Fibroblast of the aortic adventitia (primary cell): ENCODE data around the gene BAHCC1. TPM values are rescaled to one million over a fixed set of nuclear protein-coding genes. Genes with fewer than 3 reads are reported as not detected.

Source experiments
- DNase-seq: peaks from one replicate; pipeline ENCODE4 v3.0.0-alpha.2; 2010; ENCODE audit warnings: low read depth
- H3K4me3 ChIP-seq: 2 replicates; pipeline ENCODE4 v1.5.1; 2011; ENCODE audit warnings: low read depth, mild to moderate bottlenecking, control low read depth, low read length, moderate library complexity
- total RNA-seq: library from RNA; depleted of rRNA; stranded (reverse); fragments of >200 nt; gene quantifications from 2 replicates; pipeline ENCODE4 v1.2.3, GENCODE V29; 2012; ENCODE audit warnings: low replicate concordance
- TF ChIP-seq, protein P1 (sequence below): IDR thresholded peaks from 2 replicates; pipeline ENCODE4 v1.5.1; 2011; ENCODE audit warnings: mild to moderate bottlenecking, low read length, control low read depth, inconsistent platforms; ENCODE audit not compliant: insufficient read depth

Gene BAHCC1
- total RNA-seq, 1 donor = 11.7 TPM

DNA sequence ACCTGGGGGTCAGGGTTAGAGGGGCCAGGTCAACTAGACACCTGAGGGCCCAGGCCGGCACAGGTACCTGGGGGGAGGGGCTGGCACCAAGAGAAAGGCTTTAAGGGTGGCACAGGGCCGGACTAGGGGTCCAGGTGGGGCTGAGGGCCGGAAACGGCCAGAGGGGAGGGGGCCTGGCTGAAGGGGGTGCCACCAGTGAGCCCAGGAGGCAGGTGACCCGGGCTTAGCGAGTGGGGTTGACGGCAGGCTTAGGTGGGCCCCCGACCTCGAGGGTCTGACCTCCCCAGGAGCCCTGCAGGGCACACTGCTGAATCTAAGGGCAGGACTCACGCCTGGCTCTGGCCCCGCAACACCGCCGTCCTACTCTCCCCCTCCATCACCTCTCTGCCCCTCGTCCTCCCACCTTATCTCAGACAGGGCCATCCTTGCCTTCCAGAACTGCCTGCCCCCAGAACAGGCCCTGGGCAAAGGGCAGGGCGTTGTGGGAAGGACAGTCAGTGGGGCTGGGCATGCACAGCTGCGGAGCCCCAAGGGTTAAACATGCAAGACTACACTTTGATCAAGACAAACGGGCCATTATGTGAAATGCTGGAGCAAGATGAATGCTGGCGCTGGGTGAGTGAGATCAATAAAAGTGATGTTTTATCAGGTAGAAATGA, 73.0 kb downstream of the BAHCC1 start:
- no peak for DNase-seq

DNA sequence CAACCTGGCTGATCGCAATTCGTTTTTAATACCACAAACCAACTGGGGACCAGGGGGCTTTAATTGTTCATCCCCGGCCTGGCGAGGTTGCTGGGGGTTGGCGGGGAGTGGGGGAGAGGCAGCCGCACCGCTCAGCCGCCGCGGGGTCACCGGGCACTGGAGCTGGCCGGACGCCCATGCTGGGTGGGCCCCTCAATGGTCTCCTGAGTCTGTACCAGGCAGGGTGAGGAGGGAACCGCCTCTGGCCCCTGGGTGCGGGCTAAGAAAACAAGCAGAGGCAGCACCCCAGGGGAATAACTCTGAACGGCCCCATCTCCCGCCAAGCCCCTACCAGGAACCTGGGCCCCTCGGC, 73.5 kb downstream of the BAHCC1 start:
- H3K4me3 ChIP-seq = no peak overlapping the region
- TF ChIP-seq, protein P1, sequence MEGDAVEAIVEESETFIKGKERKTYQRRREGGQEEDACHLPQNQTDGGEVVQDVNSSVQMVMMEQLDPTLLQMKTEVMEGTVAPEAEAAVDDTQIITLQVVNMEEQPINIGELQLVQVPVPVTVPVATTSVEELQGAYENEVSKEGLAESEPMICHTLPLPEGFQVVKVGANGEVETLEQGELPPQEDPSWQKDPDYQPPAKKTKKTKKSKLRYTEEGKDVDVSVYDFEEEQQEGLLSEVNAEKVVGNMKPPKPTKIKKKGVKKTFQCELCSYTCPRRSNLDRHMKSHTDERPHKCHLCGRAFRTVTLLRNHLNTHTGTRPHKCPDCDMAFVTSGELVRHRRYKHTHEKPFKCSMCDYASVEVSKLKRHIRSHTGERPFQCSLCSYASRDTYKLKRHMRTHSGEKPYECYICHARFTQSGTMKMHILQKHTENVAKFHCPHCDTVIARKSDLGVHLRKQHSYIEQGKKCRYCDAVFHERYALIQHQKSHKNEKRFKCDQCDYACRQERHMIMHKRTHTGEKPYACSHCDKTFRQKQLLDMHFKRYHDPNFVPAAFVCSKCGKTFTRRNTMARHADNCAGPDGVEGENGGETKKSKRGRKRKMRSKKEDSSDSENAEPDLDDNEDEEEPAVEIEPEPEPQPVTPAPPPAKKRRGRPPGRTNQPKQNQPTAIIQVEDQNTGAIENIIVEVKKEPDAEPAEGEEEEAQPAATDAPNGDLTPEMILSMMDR = no peak
- no peak for DNase-seq

More for the DNA sequence above, 73.0 kb downstream of the BAHCC1 start:
- H3K4me3 ChIP-seq = no peak overlapping the region
- TF ChIP-seq, protein P1 = no peak

DNA sequence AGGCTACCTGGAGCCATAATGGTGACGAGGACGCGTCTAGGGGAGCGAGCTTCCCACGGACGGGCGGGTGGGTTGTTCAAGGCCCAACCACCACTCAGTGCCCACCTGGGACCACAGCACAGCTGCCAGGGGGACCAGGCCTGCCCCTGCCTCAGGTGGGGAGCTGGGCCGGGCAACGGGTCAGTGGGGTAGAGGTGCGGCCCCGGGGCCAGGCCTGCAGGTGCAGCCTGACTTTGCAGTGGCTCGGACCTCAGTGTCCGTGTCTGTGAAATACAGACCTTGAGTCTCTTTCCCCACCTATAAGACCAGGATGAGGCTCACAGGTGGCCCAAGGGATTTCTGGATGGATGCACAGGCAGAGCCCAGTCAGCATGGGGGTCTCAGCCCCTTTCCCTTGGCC, 74.0 kb downstream of the BAHCC1 start:
- H3K4me3 ChIP-seq = no peak overlapping the region
- DNase-seq = no peak

DNA sequence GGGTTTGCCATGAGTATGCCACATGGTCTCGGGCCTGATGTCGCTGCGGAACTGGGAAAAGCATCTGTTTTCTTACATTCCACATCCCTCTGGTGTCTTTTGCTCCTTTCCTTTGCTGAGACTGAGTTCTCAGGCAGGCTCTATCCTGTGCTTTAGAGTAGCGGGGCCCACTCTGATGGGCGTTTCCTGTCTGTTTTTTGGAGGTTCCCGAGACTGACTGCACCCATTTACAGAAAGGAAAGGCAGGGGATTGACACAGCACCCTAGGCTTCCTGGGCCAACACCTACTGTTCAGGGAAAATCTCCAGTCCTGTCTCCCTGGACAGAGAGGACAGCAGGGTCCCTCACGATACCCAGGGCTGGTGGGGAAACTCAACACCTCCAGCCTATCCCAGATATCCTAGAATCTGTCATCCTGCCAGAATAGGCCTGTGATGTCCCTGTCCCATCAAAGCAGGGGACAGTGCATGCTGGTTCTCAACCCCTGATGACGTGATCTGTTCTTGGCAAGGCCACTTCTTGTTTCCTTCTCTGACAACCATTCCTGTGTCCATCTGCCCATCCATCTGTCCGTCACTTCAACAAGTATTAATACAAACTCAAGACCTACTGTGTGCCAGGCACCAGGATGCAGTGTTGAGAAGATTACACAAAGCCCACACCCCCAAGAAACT, 75.2 kb downstream of the BAHCC1 start:
- DNase-seq = no peak
- TF ChIP-seq, protein P1 = no peak

More for the DNA sequence above, 74.0 kb downstream of the BAHCC1 start:
- TF ChIP-seq, protein P1 = no peak

DNA sequence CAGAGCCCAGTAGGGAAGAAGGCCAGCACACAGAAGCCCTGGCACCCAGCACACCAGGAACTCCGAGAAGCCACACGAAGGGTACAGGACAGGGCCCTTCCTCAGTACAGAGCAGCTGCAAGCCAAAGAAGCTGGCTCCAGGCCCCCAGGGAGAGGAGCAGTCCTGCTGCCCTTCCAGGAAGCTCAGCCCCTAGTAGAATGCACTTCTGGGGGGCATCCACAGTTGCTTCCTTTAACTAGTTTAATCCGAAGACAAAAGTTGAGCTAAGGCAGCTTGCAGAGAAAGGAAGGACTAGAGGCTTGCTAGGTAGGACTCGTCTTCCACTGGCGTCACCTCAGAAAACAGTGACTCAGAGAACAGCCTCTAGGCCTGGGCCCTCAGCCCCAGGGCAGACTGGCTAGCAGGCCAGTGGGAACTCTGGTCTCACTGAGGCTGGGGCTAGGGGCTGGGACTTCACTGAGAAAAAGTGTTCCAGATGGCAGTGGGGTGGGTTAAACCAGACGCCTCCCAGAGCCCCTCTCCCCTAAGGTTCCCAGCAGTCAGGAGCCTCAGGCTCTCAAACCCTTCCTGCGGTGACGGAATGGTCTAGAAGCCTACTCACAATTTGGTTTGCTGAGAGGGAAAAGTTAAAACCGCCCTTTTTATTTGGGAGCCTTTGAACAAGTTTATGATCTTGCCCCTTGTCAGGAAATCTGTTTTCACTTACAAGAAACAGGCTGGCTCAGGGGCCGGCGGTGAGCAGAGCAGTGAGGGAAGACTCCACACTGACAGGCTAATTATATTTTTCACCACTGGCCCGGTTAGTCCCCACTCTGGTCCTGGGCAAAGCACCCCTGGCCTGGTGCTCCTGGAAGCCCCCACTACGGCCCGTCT, 75.9 kb downstream of the BAHCC1 start:
- no peak overlapping the region for H3K4me3 ChIP-seq
- DNase-seq = peak; percentile 22

More for the DNA sequence above, 75.2 kb downstream of the BAHCC1 start:
- H3K4me3 ChIP-seq = no peak overlapping the region

DNA sequence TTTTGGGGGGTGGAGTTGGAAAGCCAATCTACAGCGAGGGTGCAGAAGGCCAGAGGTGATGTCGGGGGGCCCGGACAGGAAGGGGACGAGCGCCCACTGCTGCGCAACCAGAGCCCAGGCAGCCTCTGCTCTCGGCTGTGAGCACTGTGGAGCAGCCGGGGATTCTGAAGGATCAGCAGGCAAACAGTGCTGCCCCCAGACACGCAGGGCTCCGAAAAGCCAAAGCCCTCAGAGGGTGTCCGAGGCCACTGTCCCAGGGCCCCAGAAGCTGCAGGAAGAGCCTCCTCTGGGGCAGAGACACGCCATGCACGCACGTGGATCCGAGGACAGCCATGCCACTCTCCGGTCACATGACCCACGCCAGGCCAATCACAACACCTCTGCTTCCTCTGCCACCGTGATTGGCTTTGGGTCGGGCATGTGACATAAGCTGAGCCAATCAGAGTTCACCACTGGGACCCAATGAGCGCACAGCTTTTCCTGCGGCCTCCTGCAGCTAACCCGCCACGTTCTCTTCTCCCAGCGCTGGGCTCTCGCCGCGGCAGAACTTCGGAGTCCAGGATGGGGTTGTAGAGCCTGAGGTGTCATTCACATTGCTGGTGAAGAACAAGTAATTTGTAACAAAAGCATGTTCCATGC, 76.7 kb downstream of the BAHCC1 start:
- H3K4me3 ChIP-seq = peak overlapping the region; percentile 32
- TF ChIP-seq, protein P1 = peak; percentile 47
- DNase-seq = peak; percentile 80

More for the DNA sequence above, 75.9 kb downstream of the BAHCC1 start:
- TF ChIP-seq, protein P1 = no peak
